SK-N-MC (cell line): ENCODE results near the gene SHOC1.

Experiments used
- DNase-seq: peaks from one replicate; pipeline ENCODE4 v3.0.0-alpha.2; 2011; ENCODE audit warnings: low read depth, low spot score
- H3K27ac ChIP-seq: fragments of 200-600 bp; sonication (generic); 2 replicates; pipeline ENCODE4 v1.5.1; 2016; ENCODE audit warnings: mixed run types
- H3K36me3 ChIP-seq: fragments of 200-600 bp; sonication (generic); 2 replicates; pipeline ENCODE4 v1.6.1; 2017; ENCODE audit warnings: antibody characterized with exemption, low read length, mixed read lengths; ENCODE audit not compliant: insufficient read depth
- H3K4me3 ChIP-seq: fragments of 200-600 bp; sonication (generic); 2 replicates; pipeline ENCODE4 v1.5.1; 2016
- H3K9ac ChIP-seq: fragments of 200-600 bp; sonication (generic); 2 replicates; pipeline ENCODE4 v1.8.0; 2017; ENCODE audit warnings: mixed run types, mixed read lengths; ENCODE audit not compliant: insufficient read length
- H3K9me3 ChIP-seq: fragments of 200-600 bp; sonication (generic); 2 replicates; pipeline ENCODE4 v1.6.1; 2017; ENCODE audit warnings: low read depth, mild to moderate bottlenecking, antibody characterized with exemption, low read length, moderate library complexity, mixed read lengths
- EZH2 ChIP-seq: fragments of 200-600 bp; sonication (generic); IDR thresholded peaks from one replicate; pipeline ENCODE4 v1.6.1; 2017; ENCODE audit warnings: antibody characterized with exemption
- FOXP2 ChIP-seq: optimal IDR thresholded peaks from 2 replicates; pipeline ENCODE3; 2011; ENCODE audit warnings: mild to moderate bottlenecking, moderate library complexity; ENCODE audit not compliant: insufficient read depth; ENCODE audit errors: extremely low read length, control extremely low read depth
- POLR2AphosphoS5 ChIP-seq: IDR thresholded peaks from 2 replicates; pipeline ENCODE4 v1.6.1; 2012; ENCODE audit warnings: mild to moderate bottlenecking, low read depth, low read length, borderline replicate concordance

SHOC1 gene

DNA sequence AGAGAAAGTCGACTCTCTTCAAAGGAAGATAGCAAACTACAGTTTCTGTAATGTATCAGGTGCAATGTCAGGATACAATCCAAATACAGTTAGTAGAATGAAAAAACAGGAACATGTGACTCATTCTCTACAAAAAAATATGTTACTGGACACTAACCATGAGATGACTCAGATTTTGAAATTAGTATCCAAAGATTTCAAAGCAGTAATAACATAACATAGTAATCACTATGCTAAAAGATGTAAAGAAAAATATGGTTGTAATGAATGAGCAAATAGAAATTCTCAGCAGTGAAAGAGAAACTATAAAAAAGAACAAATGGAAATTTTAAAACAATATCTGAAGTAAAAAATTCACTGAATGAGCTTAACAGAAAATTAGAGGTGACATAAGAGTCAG lies 42.3 kb downstream of the SHOC1 start:
- no peak for DNase-seq

More for the DNA sequence above, 42.3 kb downstream of the SHOC1 start:
- Histone ChIP-seq H3K27ac (no peak overlapping the region), H3K9me3 (peaks cover 4% of the 10 kb centered on the region; the same call in 1 of the 2 replicates), H3K4me3 (no peak overlapping the region), H3K9ac (no peak overlapping the region), H3K36me3 (no peaks in the 10 kb centered on the region)
- no peak for TF ChIP-seq POLR2AphosphoS5
- TF ChIP-seq FOXP2: no peak
- TF ChIP-seq EZH2: no peak
